BJ (cell line): ENCODE data around the gene EIF3M. TPM values are rescaled to one million over a fixed set of nuclear protein-coding genes. Genes with fewer than 3 reads are reported as not detected.

Experiments used
- CTCF ChIA-PET: fragments of 350-600 bp; formaldehyde crosslinking; extraction: SDS; loops from one replicate; lab custom pipeline; 2021; ENCODE audit warnings: antibody characterized with exemption, inconsistent platforms; lab: Yijun Ruan, JAX
- POLR2A ChIA-PET: fragments of 300-600 bp; sonication (Branson Sonifier 250); formaldehyde crosslinking; extraction: SDS; loops from one replicate; lab custom pipeline; 2021; ENCODE audit warnings: antibody characterized with exemption; lab: Charles Lee
- DNase-seq: peaks from one replicate; pipeline ENCODE4 v3.0.0-alpha.2; 2011; ENCODE audit warnings: low read depth
- H3K27me3 ChIP-seq: 2 replicates; pipeline ENCODE4 v1.6.0; 2011; ENCODE audit warnings: low read length; ENCODE audit not compliant: control insufficient read depth, insufficient read depth
- H3K36me3 ChIP-seq: 2 replicates; pipeline ENCODE4 v1.5.1; 2011; ENCODE audit warnings: low read length; ENCODE audit not compliant: control insufficient read depth, insufficient read depth
- H3K4me3 ChIP-seq: 2 replicates; pipeline ENCODE4 v1.5.1; 2011; ENCODE audit warnings: low read depth, mild to moderate bottlenecking, control low read depth, low read length
- polyA plus RNA-seq: library from polyadenylated mRNA; depleted of rRNA; stranded (reverse); fragments of >200 nt; gene quantifications from 2 replicates; pipeline ENCODE4 v1.2.3, GENCODE V29; 2011
- TF ChIP-seq, protein P1 (sequence below): IDR thresholded peaks from 2 replicates; pipeline ENCODE4 v1.5.1; 2011; ENCODE audit warnings: low read depth, mild to moderate bottlenecking, control low read depth, inconsistent platforms, low read length, moderate library complexity; ENCODE audit not compliant: insufficient read depth

Gene EIF3M
- polyA plus RNA-seq, 1 experiment: 202 TPM

DNA sequence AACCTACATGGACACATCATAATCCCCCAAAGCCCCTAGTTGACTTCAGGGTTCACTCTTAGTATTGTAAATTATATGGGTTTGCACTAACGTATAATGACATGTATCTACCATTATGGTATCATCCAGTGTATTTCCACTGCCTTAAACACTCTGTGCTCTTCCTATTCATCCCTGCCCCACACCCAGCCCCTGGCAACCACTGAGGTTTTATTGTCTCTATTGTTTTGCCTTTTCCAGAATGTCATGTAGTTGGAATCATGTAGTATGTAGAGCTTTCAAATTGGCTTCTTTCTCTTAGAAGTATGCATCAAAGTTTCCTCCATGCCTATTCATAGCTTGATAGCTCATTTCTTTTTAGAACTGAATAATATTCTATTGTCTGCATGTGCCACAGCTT, 16.5 kb upstream of the EIF3M start:
- ChIA-PET POLR2A (no interaction called here), CTCF (interaction anchor here (0.8 kb wide), 1 partner anchor 9 kb away, joined by 3 read pairs; no protein-coding TSS in a partner anchor)
- Histone ChIP-seq H3K4me3 (no peak overlapping the region), H3K27me3 (no peaks in the 10 kb centered on the region; the same call in 1 of the 2 replicates), H3K36me3 (no peaks in the 10 kb centered on the region)
- DNase-seq: no peak
- TF ChIP-seq, protein P1, sequence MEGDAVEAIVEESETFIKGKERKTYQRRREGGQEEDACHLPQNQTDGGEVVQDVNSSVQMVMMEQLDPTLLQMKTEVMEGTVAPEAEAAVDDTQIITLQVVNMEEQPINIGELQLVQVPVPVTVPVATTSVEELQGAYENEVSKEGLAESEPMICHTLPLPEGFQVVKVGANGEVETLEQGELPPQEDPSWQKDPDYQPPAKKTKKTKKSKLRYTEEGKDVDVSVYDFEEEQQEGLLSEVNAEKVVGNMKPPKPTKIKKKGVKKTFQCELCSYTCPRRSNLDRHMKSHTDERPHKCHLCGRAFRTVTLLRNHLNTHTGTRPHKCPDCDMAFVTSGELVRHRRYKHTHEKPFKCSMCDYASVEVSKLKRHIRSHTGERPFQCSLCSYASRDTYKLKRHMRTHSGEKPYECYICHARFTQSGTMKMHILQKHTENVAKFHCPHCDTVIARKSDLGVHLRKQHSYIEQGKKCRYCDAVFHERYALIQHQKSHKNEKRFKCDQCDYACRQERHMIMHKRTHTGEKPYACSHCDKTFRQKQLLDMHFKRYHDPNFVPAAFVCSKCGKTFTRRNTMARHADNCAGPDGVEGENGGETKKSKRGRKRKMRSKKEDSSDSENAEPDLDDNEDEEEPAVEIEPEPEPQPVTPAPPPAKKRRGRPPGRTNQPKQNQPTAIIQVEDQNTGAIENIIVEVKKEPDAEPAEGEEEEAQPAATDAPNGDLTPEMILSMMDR: no peak

DNA sequence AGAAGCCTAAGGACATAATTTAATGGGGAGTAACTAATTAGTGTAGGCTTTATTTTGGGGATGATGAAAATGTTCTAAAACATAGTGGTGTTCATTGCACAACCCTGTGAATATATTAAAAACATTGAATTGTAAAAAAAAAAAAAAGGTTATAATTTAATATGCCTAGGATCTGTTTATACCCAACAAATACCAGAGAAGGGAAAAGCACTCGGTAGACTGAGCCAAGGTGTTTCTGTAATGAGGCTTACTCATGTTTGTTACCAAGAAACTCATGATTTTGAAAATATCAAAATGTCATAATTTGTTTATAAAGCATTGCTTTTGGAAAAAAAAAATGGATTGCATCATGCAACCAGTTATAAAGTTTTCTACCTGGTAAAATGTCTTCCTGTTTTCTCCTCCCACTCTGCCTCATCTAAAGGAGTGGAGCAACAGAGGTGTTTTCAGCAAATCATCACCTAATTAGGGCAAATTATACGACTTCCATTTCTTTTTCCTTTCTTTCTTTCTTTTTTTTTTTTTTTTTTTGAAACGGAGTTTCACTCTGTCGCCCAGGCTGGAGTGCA, 14.2 kb upstream of the EIF3M start:
- ChIA-PET CTCF (interaction anchor here (0.6 to 0.9 kb wide), 2 partner anchors 10 to 39 kb away, joined by 3 read pairs; no protein-coding TSS in a partner anchor), POLR2A (no interaction called here)
- H3K27me3 ChIP-seq: no peaks in the 10 kb centered on the region; the same call in 1 of the 2 replicates
- H3K4me3 ChIP-seq: no peak overlapping the region
- DNase-seq: no peak
- TF ChIP-seq, protein P1: no peak
- H3K36me3 ChIP-seq: no peaks in the 10 kb centered on the region

DNA sequence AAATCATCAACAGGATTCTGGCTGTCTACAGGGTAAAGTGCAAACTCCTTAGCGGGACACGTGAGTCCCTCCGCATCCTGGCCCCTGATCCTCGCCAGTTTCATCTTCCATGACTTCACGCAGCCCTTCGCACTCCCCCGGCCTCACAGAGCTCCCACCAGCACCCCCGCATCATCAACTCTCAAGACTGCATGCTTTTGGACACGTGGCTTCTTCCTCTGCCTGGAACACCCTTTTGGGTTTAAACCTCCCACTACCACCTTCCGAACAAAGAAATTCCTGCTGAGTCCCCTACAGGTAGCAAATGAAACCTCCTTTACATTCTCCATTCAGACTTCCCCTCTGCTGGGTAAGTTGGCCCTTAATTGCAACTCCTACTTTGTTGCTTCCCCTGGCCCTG, 12.6 kb upstream of the EIF3M start:
- TF ChIP-seq, protein P1: no peak
- POLR2A ChIA-PET: no interaction called here
- CTCF ChIA-PET: no interaction called here
- Histone ChIP-seq H3K27me3 (peaks cover 2% of the 10 kb centered on the region; the same call in 1 of the 2 replicates), H3K4me3 (no peak overlapping the region), H3K36me3 (no peaks in the 10 kb centered on the region)
- DNase-seq: no peak

DNA sequence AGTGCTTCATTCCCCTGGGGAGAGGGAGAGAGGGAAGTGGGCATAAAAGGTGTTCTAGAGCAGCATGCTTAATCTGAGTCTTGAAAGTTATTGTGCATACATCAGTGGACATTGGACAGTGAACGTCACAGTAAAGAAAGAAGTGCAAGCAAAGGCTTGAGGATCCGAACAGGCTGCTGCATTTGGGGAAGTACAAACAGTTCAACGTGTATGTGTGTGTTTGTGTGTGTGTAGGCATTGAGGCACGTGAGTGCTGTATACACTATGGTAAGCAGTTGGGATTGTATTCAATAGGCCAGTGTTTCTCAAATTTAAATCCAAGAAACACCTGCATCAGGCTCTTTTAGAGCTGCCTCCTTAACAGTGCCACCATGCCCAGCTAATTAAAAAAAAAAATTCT, 10.4 kb upstream of the EIF3M start:
- TF ChIP-seq, protein P1: no peak
- H3K4me3 ChIP-seq: no peak overlapping the region
- H3K27me3 ChIP-seq: peaks cover 2% of the 10 kb centered on the region
- no peaks in the 10 kb centered on the region for H3K36me3 ChIP-seq
- ChIA-PET CTCF (no interaction called here), POLR2A (no interaction called here)
- DNase-seq: no peak

DNA sequence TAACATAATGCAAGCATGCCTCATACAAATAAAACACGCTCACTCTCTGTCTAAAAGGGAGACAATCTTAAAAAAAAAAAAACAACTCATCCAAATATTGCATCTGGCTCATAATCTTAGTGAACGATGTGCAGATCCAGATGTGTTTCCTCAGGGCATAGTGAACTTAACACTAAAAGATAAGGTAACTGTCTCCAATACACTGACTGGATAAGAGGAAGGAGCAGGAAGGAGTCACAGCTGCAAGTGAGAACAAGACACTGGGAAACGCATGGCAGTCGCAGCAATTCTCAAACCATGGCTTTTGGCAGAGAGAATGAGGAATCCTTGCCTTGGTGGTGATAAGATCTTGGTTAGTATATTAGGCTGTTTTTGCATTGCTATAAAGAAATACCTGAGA, 9.2 kb upstream of the EIF3M start:
- H3K4me3 ChIP-seq: no peak overlapping the region
- POLR2A ChIA-PET: no interaction called here
- peaks cover 2% of the 10 kb centered on the region for H3K27me3 ChIP-seq
- TF ChIP-seq, protein P1: no peak
- no peaks in the 10 kb centered on the region for H3K36me3 ChIP-seq
- CTCF ChIA-PET: no interaction called here
- no peak for DNase-seq
